Fibroblast of the conjunctiva (primary cell): ENCODE results near the gene FGF11.
"Not testable (repeated sequence)": the region's sequence is repeated elsewhere in the genome, so short reads cannot be mapped to it uniquely, and the experiment has no call there.

ENCODE experiments used
- DNase-seq: peaks from one replicate; pipeline ENCODE4 v3.0.0-alpha.2; 2010; ENCODE audit warnings: low read depth

Gene FGF11

GRCh38 chr17:7462474-7463371, 23.4 kb downstream of the FGF11 start:
- no peak for DNase-seq

GRCh38 chr17:7463372-7463846, 24.1 kb downstream of the FGF11 start:
- DNase-seq, result no peak

- DNase-seq, result no peak
Observed at GRCh38 chr17:7464081-7464480, 24.8 kb downstream of the FGF11 start.

DNA sequence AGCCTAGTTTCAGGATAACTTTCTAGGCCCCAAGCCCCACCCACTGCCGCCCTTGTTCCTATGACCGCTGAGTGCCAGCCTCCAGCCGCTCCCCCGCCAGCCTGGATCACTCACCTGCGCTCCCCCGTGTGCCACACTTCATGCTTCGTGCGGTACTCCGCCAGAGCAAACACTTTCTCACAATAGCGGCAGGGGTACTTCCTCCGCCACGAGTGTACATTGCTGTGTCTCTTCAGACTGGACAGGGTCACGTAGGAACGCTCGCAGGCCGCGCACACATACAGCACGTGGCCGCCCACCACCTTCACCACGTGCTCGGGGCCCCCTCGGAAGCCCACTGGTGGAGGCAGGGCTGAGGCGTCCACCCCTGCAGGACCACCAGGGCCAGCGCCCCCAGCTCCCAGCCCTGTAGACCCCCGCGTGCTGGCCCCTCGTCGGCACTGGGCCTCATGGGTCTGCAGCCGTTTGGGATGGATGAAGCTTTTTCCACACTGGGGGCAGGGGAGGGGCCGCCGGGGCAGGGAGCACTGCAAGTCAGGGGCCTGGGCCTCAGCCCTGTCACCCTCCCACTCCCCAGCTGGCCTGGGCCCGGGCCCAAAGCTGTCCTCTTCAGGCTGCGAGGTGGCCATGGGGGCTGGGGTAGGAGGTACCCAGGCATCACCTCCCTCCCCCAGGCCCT, 26.4 kb downstream of the FGF11 start:
- no peak for DNase-seq

- no peak for DNase-seq
Observed at GRCh38 chr17:7466318-7466638, 27.0 kb downstream of the FGF11 start.

- DNase-seq, result peak; percentile 38
Observed at GRCh38 chr17:7466639-7467341, 27.5 kb downstream of the FGF11 start.

- DNase-seq, result no peak
Observed at GRCh38 chr17:7467498-7467897, 28.2 kb downstream of the FGF11 start.

- DNase-seq, result no peak
Observed at GRCh38 chr17:7468290-7468689, 29.0 kb downstream of the FGF11 start.

GRCh38 chr17:7468804-7469389, 29.6 kb downstream of the FGF11 start:
- DNase-seq, result no peak

DNA sequence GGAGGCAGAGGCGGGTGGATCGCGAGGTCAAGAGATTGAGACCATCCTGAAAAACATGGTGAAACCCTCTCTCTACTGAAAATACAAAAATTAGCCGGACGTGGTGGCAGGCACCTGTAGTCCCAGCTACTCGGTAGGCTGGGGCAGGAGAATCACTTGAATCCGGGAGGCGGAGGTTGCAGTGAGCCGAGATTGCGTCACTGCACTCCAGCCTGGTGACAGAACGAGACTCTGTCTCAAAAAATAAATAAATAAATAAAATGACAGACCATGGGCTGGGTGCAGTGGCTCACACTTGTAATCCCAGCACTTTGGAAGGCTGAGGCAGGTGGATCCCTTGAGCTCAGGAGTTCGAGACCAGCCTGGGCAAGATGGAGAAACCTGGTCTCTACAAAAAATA, 30.5 kb downstream of the FGF11 start:
- not testable (repeated sequence) for DNase-seq

GRCh38 chr17:7470457-7470973, 31.2 kb downstream of the FGF11 start:
- not testable (repeated sequence) for DNase-seq

- no peak for DNase-seq
Observed at GRCh38 chr17:7471729-7472128, 32.4 kb downstream of the FGF11 start.

- not testable (repeated sequence) for DNase-seq
Observed at GRCh38 chr17:7474767-7475166, 35.5 kb downstream of the FGF11 start.

GRCh38 chr17:7475764-7476422, 36.6 kb downstream of the FGF11 start:
- DNase-seq, result no peak

DNA sequence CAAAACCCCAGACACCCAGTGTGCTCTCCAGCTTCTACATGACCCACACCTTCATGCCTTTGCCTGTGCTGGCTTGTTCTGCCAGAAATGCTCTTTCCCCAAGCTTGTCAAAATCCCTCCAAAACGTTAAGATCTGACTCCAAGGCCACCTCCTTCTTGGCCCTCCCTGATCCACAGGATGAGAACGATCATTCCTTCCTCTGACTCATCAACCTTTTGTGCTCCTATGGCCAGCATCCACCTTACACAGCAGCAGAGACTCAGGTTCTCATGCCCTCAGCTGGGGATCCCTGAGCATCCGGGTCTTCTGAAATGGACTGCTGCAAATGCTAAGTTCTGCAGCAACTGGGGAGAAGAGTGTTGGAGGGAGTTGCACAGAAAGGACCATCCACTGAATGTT, 37.2 kb downstream of the FGF11 start:
- no peak for DNase-seq

- DNase-seq, result no peak
Observed at GRCh38 chr17:7476951-7477350, 37.6 kb downstream of the FGF11 start.

GRCh38 chr17:7477392-7478275, 38.3 kb downstream of the FGF11 start:
- DNase-seq, result peak; percentile 24

DNA sequence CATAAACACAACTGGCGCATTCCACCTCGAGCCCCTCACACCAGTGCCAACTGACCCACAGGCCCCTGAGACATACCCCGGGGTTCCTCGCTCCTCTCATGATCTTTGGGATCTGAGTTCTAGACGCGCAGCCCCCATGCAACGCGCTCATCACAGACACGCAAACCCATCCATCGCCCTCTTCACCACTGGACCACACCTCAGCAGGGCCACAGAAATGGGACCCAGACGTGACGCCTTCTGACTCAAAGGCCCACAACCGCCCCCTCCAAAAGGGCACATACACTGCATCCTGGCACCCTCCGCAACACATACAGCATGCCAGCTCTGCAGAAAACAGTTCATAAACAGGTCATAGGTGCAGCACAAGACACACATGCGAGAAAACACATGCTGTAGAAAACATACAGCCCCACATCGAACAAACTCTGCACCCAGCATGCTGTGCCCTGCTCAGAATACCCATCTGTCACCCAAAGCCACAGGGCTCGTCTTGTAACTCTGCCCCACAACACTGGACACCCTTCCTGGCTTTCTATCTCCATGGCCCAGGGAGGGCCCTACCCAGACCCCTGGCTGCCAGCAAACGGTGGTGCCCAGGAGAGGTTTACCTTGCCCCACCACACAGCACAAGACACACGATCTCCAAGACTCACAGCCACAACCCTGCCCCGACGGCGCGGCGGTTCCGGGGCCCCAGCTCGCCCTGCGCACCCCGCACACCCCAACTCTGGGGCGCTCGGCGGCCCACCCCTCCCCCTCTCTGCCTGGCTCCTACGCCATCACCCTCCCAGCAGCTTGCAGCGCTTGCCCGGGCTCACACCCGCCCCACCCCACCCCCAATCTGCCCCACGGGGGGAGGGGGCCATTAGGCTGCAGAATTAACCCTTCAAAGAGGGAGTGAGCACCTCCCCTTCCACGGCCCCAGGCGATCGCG, 39.2 kb downstream of the FGF11 start:
- no peak for DNase-seq
